ENCODE data around the gene TRIP12.
"Not testable (repeated sequence)": the region's sequence is repeated elsewhere in the genome, so short reads cannot be mapped to it uniquely, and the experiment has no call there.

Gene TRIP12

GRCh38 chr2:229775614-229776313, 146.0 kb downstream of the TRIP12 start:
- Histone ChIP-seq H3K9me3 (ENCODE audit: control insufficient read depth, low read length) (no peaks in the 10 kb centered on the region), H3K4me3 (ENCODE audit: low read length) (no peak overlapping the region), H3K27me3 (ENCODE audit: control insufficient read depth, insufficient read depth, low read length) (no peaks in the 10 kb centered on the region), H3K9ac (ENCODE audit: low read length) (no peak overlapping the region), H3K36me3 (ENCODE audit: control insufficient read depth, insufficient read depth, low read length) (peaks cover 3% of the 10 kb centered on the region), H3K4me1 (ENCODE audit: control insufficient read depth, insufficient read depth, low read length) (no peaks in the 10 kb centered on the region)

GRCh38 chr2:229774237-229774636, 147.6 kb downstream of the TRIP12 start:
- Histone ChIP-seq H3K4me3 (ENCODE audit: low read length) (no peak overlapping the region), H3K9ac (ENCODE audit: low read length) (no peak overlapping the region), H3K27me3 (ENCODE audit: control insufficient read depth, insufficient read depth, low read length) (no peaks in the 10 kb centered on the region), H3K4me1 (ENCODE audit: control insufficient read depth, insufficient read depth, low read length) (no peaks in the 10 kb centered on the region), H3K9me3 (ENCODE audit: control insufficient read depth, low read length) (no peaks in the 10 kb centered on the region), H3K36me3 (ENCODE audit: control insufficient read depth, insufficient read depth, low read length) (peaks cover 3% of the 10 kb centered on the region)

GRCh38 chr2:229768235-229768634, 153.6 kb downstream of the TRIP12 start:
- peaks cover 6% of the 10 kb centered on the region for H3K36me3 ChIP-seq (ENCODE audit: control insufficient read depth, insufficient read depth, low read length)
- H3K9ac ChIP-seq (ENCODE audit: low read length): no peak overlapping the region
- H3K4me1 ChIP-seq (ENCODE audit: control insufficient read depth, insufficient read depth, low read length): no peaks in the 10 kb centered on the region
- no peak overlapping the region for H3K4me3 ChIP-seq (ENCODE audit: low read length)
- no peaks in the 10 kb centered on the region for H3K27me3 ChIP-seq (ENCODE audit: control insufficient read depth, insufficient read depth, low read length)
- H3K9me3 ChIP-seq (ENCODE audit: control insufficient read depth, low read length): no peaks in the 10 kb centered on the region

GRCh38 chr2:229765721-229766120, 156.1 kb downstream of the TRIP12 start:
- no peak overlapping the region for H3K9ac ChIP-seq (ENCODE audit: low read length)
- H3K36me3 ChIP-seq (ENCODE audit: control insufficient read depth, insufficient read depth, low read length): peaks cover 5% of the 10 kb centered on the region
- no peaks in the 10 kb centered on the region for H3K4me1 ChIP-seq (ENCODE audit: control insufficient read depth, insufficient read depth, low read length)
- no peaks in the 10 kb centered on the region for H3K9me3 ChIP-seq (ENCODE audit: control insufficient read depth, low read length)
- H3K4me3 ChIP-seq (ENCODE audit: low read length): no peak overlapping the region
- no peaks in the 10 kb centered on the region for H3K27me3 ChIP-seq (ENCODE audit: control insufficient read depth, insufficient read depth, low read length)

GRCh38 chr2:229761663-229762062, 160.1 kb downstream of the TRIP12 start:
- Histone ChIP-seq H3K4me1 (ENCODE audit: control insufficient read depth, insufficient read depth, low read length) (no peaks in the 10 kb centered on the region), H3K27me3 (ENCODE audit: control insufficient read depth, insufficient read depth, low read length) (no peaks in the 10 kb centered on the region), H3K9ac (ENCODE audit: low read length) (no peak overlapping the region), H3K36me3 (ENCODE audit: control insufficient read depth, insufficient read depth, low read length) (peaks cover 3% of the 10 kb centered on the region), H3K9me3 (ENCODE audit: control insufficient read depth, low read length) (no peaks in the 10 kb centered on the region), H3K4me3 (ENCODE audit: low read length) (no peak overlapping the region)

GRCh38 chr2:229757462-229757861, 164.3 kb downstream of the TRIP12 start:
- H3K9me3 ChIP-seq (ENCODE audit: control insufficient read depth, low read length); H3K27me3 ChIP-seq (ENCODE audit: control insufficient read depth, insufficient read depth, low read length); H3K4me1 ChIP-seq (ENCODE audit: control insufficient read depth, insufficient read depth, low read length); H3K36me3 ChIP-seq (ENCODE audit: control insufficient read depth, insufficient read depth, low read length); H3K4me3 ChIP-seq (ENCODE audit: low read length); H3K9ac ChIP-seq (ENCODE audit: low read length): not testable (repeated sequence)

GRCh38 chr2:229752970-229753729, 168.7 kb downstream of the TRIP12 start:
- no peak overlapping the region for H3K4me3 ChIP-seq (ENCODE audit: low read length)
- no peaks in the 10 kb centered on the region for H3K4me1 ChIP-seq (ENCODE audit: control insufficient read depth, insufficient read depth, low read length)
- H3K27me3 ChIP-seq (ENCODE audit: control insufficient read depth, insufficient read depth, low read length): no peaks in the 10 kb centered on the region
- no peaks in the 10 kb centered on the region for H3K36me3 ChIP-seq (ENCODE audit: control insufficient read depth, insufficient read depth, low read length)
- H3K9ac ChIP-seq (ENCODE audit: low read length): no peak overlapping the region
- H3K9me3 ChIP-seq (ENCODE audit: control insufficient read depth, low read length): no peaks in the 10 kb centered on the region

GRCh38 chr2:229749779-229750178, 172.0 kb downstream of the TRIP12 start:
- Histone ChIP-seq H3K9ac (ENCODE audit: low read length) (no peak overlapping the region), H3K36me3 (ENCODE audit: control insufficient read depth, insufficient read depth, low read length) (no peaks in the 10 kb centered on the region), H3K9me3 (ENCODE audit: control insufficient read depth, low read length) (no peaks in the 10 kb centered on the region), H3K4me1 (ENCODE audit: control insufficient read depth, insufficient read depth, low read length) (no peaks in the 10 kb centered on the region), H3K27me3 (ENCODE audit: control insufficient read depth, insufficient read depth, low read length) (no peaks in the 10 kb centered on the region), H3K4me3 (ENCODE audit: low read length) (no peak overlapping the region)

GRCh38 chr2:229748950-229749349, 172.9 kb downstream of the TRIP12 start:
- H3K9ac ChIP-seq (ENCODE audit: low read length): no peak overlapping the region
- H3K36me3 ChIP-seq (ENCODE audit: control insufficient read depth, insufficient read depth, low read length): no peaks in the 10 kb centered on the region
- no peak overlapping the region for H3K4me3 ChIP-seq (ENCODE audit: low read length)
- H3K27me3 ChIP-seq (ENCODE audit: control insufficient read depth, insufficient read depth, low read length): no peaks in the 10 kb centered on the region
- H3K4me1 ChIP-seq (ENCODE audit: control insufficient read depth, insufficient read depth, low read length): no peaks in the 10 kb centered on the region
- no peaks in the 10 kb centered on the region for H3K9me3 ChIP-seq (ENCODE audit: control insufficient read depth, low read length)

GRCh38 chr2:229742691-229743090, 179.1 kb downstream of the TRIP12 start:
- H3K36me3 ChIP-seq (ENCODE audit: control insufficient read depth, insufficient read depth, low read length); H3K9me3 ChIP-seq (ENCODE audit: control insufficient read depth, low read length); H3K4me3 ChIP-seq (ENCODE audit: low read length); H3K4me1 ChIP-seq (ENCODE audit: control insufficient read depth, insufficient read depth, low read length); H3K27me3 ChIP-seq (ENCODE audit: control insufficient read depth, insufficient read depth, low read length); H3K9ac ChIP-seq (ENCODE audit: low read length): not testable (repeated sequence)

GRCh38 chr2:229740279-229740678, 181.5 kb downstream of the TRIP12 start:
- no peaks in the 10 kb centered on the region for H3K27me3 ChIP-seq (ENCODE audit: control insufficient read depth, insufficient read depth, low read length)
- no peaks in the 10 kb centered on the region for H3K4me1 ChIP-seq (ENCODE audit: control insufficient read depth, insufficient read depth, low read length)
- H3K36me3 ChIP-seq (ENCODE audit: control insufficient read depth, insufficient read depth, low read length): no peaks in the 10 kb centered on the region
- no peak overlapping the region for H3K4me3 ChIP-seq (ENCODE audit: low read length)
- no peak overlapping the region for H3K9ac ChIP-seq (ENCODE audit: low read length)
- no peaks in the 10 kb centered on the region for H3K9me3 ChIP-seq (ENCODE audit: control insufficient read depth, low read length)

- Histone ChIP-seq H3K9me3 (ENCODE audit: control insufficient read depth, low read length) (no peaks in the 10 kb centered on the region), H3K9ac (ENCODE audit: low read length) (no peak overlapping the region), H3K36me3 (ENCODE audit: control insufficient read depth, insufficient read depth, low read length) (no peaks in the 10 kb centered on the region), H3K27me3 (ENCODE audit: control insufficient read depth, insufficient read depth, low read length) (no peaks in the 10 kb centered on the region), H3K4me3 (ENCODE audit: low read length) (no peak overlapping the region), H3K4me1 (ENCODE audit: control insufficient read depth, insufficient read depth, low read length) (no peaks in the 10 kb centered on the region)
Observed at GRCh38 chr2:229738024-229738625, 183.7 kb downstream of the TRIP12 start.

All from mucosa of stomach (tissue), 1 donor.